Naive B cell (primary cell): ENCODE data around the gene MGAT5B. TPM values are rescaled to one million over a fixed set of nuclear protein-coding genes. Genes with fewer than 3 reads are reported as not detected.

ENCODE experiments used
- ATAC-seq, 2 donors: fragments of 150-1000 bp; cut with Tn5 transposase; 2 replicates each; pipeline ENCODE4 v1.10.0; 2021; ENCODE audit warnings: low read depth in 2 of 2, mild to moderate bottlenecking in 2 of 2, moderate library complexity in 2 of 2
- DNase-seq: peaks from one replicate; pipeline ENCODE4 v3.0.0; 2022
- H3K27ac Mint-ChIP-seq, 6 donors: one replicate each; pipeline ENCODE4 v1.8.0; 2020 to 2022; ENCODE audit warnings: mild to moderate bottlenecking in 6 of 6, mixed read lengths in 6 of 6, moderate library complexity in 5 of 6, inconsistent platforms in 2 of 6
- H3K27me3 Mint-ChIP-seq, 3 donors: one replicate each; pipeline ENCODE4 v1.8.0; 2021 to 2022; ENCODE audit warnings: mixed read lengths in 3 of 3, mild to moderate bottlenecking in 1 of 3
- H3K36me3 Mint-ChIP-seq, 2 donors: one replicate each; pipeline ENCODE4 v1.8.0; 2020 to 2022; ENCODE audit warnings: mixed read lengths in 2 of 2, inconsistent platforms in 1 of 2, mild to moderate bottlenecking in 1 of 2
- H3K4me1 Mint-ChIP-seq, 3 donors: one replicate each; pipeline ENCODE4 v1.8.0; 2020 to 2022; ENCODE audit warnings: mixed read lengths in 3 of 3, inconsistent platforms in 1 of 3, mild to moderate bottlenecking in 1 of 3, moderate library complexity in 1 of 3
- H3K4me3 Mint-ChIP-seq, 8 donors: one replicate each; pipeline ENCODE4 v1.8.0; 2020 to 2022; ENCODE audit warnings: mild to moderate bottlenecking in 8 of 8, mixed read lengths in 8 of 8, moderate library complexity in 8 of 8, inconsistent platforms in 2 of 8
- H3K9me3 Mint-ChIP-seq, 7 donors: one replicate each; pipeline ENCODE4 v1.8.0; 2020 to 2022; ENCODE audit warnings: mixed read lengths in 7 of 7, mild to moderate bottlenecking in 5 of 7, inconsistent platforms in 2 of 7, moderate library complexity in 1 of 7
- polyA plus RNA-seq, 6 donors: library from polyadenylated mRNA; unstranded; fragments of 300-500 nt; fragmentation: Illumina TruSeq; gene quantifications; one replicate each; pipeline ENCODE4 v1.2.3, GENCODE V29; 2021; ENCODE audit warnings: low read depth in 6 of 6

The MGAT5B gene
- not detected for polyA plus RNA-seq

- Mint-ChIP-seq H3K27me3 (peaks cover 17 to 59% (median 39%) of the 10 kb centered on the region in 3 donors), H3K9me3 (peaks cover 0 to 1% (median 0%) of the 10 kb centered on the region in 7 donors), H3K4me1 (peaks cover 4 to 12% (median 5%) of the 10 kb centered on the region in 3 donors), H3K4me3 (peak within 1 kb of the TSS; percentile 33 to 91 (median 82)), H3K27ac (peak within 1 kb of the TSS in 4 of 6 donors; percentile 39 to 92 (median 72)), H3K36me3 (no peaks in the 10 kb centered on the region)
- ATAC-seq (peak; percentile 90 to 93), DNase-seq (peak; percentile 76)
Measured at GRCh38 chr17:76868176-76868668, at the start of gene MGAT5B. Gene MGAT5B (plus strand): TSS chr17:76868404. CDS start chr17:76869030, 626 bp downstream.

- no peak overlapping the region for H3K27ac Mint-ChIP-seq
Measured at GRCh38 chr17:76820039-76820438, 48.2 kb upstream of the MGAT5B start.

DNA sequence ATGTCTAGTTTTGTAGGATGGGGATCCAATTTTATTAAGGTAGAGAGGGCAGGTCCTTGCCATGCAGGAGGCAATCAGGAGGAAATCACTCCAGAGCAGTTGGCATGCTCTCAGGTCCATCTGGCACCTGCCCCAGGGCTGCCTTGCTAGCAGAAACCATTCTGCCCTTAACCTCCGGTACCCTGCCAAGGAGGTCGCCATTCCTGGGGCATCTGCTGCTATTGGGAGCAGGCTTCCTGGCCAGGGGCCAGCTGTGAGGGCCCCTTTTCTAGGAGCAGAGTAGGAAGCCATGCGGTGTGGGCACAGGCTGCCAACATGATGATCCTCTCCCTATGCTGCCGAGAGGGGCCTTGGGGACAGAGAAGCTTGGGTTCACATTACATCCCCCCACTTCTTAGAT lies 47.6 kb upstream of the MGAT5B start:
- Mint-ChIP-seq H3K36me3 (no peaks in the 10 kb centered on the region), H3K27ac (no peak overlapping the region), H3K4me1 (peaks cover 4 to 22% (median 11%) of the 10 kb centered on the region in 3 donors), H3K4me3 (no peak overlapping the region), H3K27me3 (peaks cover 10 to 22% (median 15%) of the 10 kb centered on the region in 3 donors), H3K9me3 (no peaks in the 10 kb centered on the region)
- ATAC-seq: no peak
- DNase-seq: no peak

More at GRCh38 chr17:76820039-76820438, 48.2 kb upstream of the MGAT5B start:
- ATAC-seq (peak; percentile 50 to 82), DNase-seq (peak; percentile 19)
- H3K9me3 Mint-ChIP-seq: no peaks in the 10 kb centered on the region
- no peaks in the 10 kb centered on the region for H3K36me3 Mint-ChIP-seq
- H3K4me3 Mint-ChIP-seq: peak overlapping the region in 1 of 8 donors; percentile 64
- H3K4me1 Mint-ChIP-seq: peaks cover 4 to 22% (median 11%) of the 10 kb centered on the region in 3 donors
- peaks cover 10 to 22% (median 15%) of the 10 kb centered on the region in 3 donors for H3K27me3 Mint-ChIP-seq

DNA sequence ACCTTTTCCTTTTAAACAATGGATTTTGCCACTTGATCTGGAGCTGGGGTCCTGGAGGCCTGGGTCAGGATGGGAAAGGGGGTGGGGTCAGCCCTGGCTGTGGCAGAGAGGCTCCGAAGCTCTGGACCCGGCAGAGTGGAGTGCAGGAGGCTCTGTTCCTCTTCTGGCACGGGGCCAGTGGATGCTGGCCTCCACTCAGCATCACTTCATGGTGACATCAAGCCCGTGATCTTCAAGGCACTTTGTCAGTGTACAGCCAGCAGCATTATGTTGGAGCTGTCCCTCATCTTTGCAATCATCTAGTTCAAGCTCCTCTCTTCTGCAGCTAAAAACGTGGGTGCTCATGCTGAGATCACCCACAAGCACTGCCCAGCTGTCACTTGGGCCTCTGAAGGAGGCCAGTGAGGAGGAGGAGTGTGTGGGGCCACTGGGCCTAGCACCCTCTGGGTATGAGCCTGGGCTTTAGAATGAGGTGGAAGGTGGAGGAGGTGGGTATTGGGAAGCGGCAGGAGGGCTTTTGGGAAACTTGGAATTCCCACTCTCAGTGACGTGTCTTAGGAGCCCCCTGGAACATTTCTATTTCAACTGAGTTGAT lies 45.9 kb upstream of the MGAT5B start:
- ATAC-seq: no peak
- peaks cover 4 to 18% (median 11%) of the 10 kb centered on the region in 3 donors for H3K4me1 Mint-ChIP-seq
- peak overlapping the region in 1 of 8 donors; percentile 66 for H3K4me3 Mint-ChIP-seq
- no peaks in the 10 kb centered on the region for H3K9me3 Mint-ChIP-seq
- H3K36me3 Mint-ChIP-seq: no peaks in the 10 kb centered on the region
- H3K27me3 Mint-ChIP-seq: peaks cover 10 to 32% (median 22%) of the 10 kb centered on the region in 3 donors
- H3K27ac Mint-ChIP-seq: no peak overlapping the region
- DNase-seq: no peak

- Mint-ChIP-seq H3K36me3 (no peaks in the 10 kb centered on the region), H3K4me3 (peak overlapping the region in 1 of 8 donors; percentile 76), H3K27ac (peak overlapping the region in 1 of 6 donors; percentile 66), H3K4me1 (peaks cover 4 to 18% (median 11%) of the 10 kb centered on the region in 3 donors), H3K27me3 (peaks cover 5 to 37% (median 24%) of the 10 kb centered on the region in 3 donors), H3K9me3 (no peaks in the 10 kb centered on the region)
- DNase-seq: no peak
- ATAC-seq: no peak
Measured at GRCh38 chr17:76824093-76824492, 44.1 kb upstream of the MGAT5B start.

GRCh38 chr17:76826330-76827068 lies 41.7 kb upstream of the MGAT5B start:
- peaks cover 0 to 5% (median 0%) of the 10 kb centered on the region in 3 donors for H3K4me1 Mint-ChIP-seq
- DNase-seq: no peak
- H3K27ac Mint-ChIP-seq: peak overlapping the region in 1 of 6 donors; percentile 87
- H3K27me3 Mint-ChIP-seq: peaks cover 4 to 42% (median 18%) of the 10 kb centered on the region in 3 donors
- no peaks in the 10 kb centered on the region for H3K9me3 Mint-ChIP-seq
- peak overlapping the region in 1 of 8 donors; percentile 42 for H3K4me3 Mint-ChIP-seq
- no peaks in the 10 kb centered on the region for H3K36me3 Mint-ChIP-seq
- ATAC-seq: no peak

DNA sequence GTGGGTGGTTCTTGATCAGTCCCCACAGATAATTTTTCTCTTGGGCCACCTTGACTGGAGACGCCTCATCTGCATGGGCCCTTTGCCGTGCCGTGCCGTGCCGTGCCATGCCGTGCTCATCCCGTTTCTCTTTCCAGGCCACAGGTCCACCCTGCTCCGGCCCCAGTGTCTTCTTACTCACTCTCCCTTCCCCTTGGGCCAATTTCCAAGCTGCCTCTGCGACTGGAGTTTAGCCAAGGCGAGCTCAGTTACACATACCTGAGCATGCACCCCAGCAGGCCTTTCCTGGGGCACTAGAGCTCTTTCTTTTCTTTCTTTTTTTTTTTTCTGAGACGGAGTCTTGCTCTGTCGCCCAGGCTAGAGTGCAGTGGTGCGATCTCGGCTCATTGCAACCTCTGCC lies 40.5 kb upstream of the MGAT5B start:
- DNase-seq (no peak), ATAC-seq (no peak)
- H3K9me3 Mint-ChIP-seq: no peaks in the 10 kb centered on the region
- no peaks in the 10 kb centered on the region for H3K36me3 Mint-ChIP-seq
- H3K4me3 Mint-ChIP-seq: no peak overlapping the region
- peak overlapping the region in 1 of 6 donors; percentile 18 for H3K27ac Mint-ChIP-seq
- H3K4me1 Mint-ChIP-seq: peaks cover 0 to 5% (median 0%) of the 10 kb centered on the region in 3 donors
- H3K27me3 Mint-ChIP-seq: peaks cover 12 to 42% (median 18%) of the 10 kb centered on the region in 3 donors

DNA sequence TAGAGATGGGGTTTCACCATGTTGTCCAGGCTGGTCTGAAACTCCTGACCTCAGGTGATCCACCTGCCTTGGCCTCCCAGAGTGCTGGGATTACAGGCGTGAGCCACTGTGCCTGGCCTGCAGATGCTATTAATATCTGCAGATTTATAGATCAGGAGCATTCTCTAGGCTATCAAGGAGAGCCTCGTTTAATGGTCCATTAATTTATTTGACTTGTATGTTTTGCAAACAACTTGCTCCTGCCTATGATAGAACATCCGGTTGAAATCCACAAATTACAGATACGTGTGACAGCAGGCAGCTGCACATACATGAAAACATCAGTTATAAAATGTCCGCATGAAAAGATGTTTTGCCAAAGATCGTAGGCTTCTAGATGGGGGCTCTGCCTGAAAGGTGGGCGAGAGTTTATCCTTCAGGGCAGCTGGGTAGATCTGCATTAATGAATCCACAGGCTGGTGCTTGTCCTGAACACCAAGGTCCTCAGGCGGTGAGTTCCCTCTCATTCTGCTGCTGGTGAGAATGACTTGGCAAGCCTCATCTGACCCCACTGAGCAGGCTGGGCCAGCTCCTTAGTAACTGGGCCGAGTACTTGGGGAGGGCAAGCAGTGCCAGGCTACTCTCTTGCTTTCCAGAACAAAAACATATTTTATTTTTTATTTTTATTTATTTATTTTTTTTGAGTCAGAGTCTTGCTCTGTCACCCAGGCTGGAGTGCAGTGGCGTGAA lies 37.1 kb upstream of the MGAT5B start:
- no peak for DNase-seq
- Mint-ChIP-seq H3K4me1 (peaks cover 0 to 2% (median 0%) of the 10 kb centered on the region in 3 donors), H3K9me3 (no peaks in the 10 kb centered on the region), H3K27me3 (peaks cover 12 to 38% (median 23%) of the 10 kb centered on the region in 3 donors), H3K4me3 (no peak overlapping the region), H3K27ac (no peak overlapping the region), H3K36me3 (no peaks in the 10 kb centered on the region)
- no peak for ATAC-seq

- Mint-ChIP-seq H3K27me3 (peaks cover 12 to 19% (median 19%) of the 10 kb centered on the region in 3 donors), H3K4me3 (no peak overlapping the region), H3K9me3 (no peaks in the 10 kb centered on the region), H3K36me3 (no peaks in the 10 kb centered on the region), H3K4me1 (no peaks in the 10 kb centered on the region), H3K27ac (no peak overlapping the region)
- DNase-seq: no peak
- ATAC-seq: no peak
Measured at GRCh38 chr17:76833034-76833644, 35.1 kb upstream of the MGAT5B start.

DNA sequence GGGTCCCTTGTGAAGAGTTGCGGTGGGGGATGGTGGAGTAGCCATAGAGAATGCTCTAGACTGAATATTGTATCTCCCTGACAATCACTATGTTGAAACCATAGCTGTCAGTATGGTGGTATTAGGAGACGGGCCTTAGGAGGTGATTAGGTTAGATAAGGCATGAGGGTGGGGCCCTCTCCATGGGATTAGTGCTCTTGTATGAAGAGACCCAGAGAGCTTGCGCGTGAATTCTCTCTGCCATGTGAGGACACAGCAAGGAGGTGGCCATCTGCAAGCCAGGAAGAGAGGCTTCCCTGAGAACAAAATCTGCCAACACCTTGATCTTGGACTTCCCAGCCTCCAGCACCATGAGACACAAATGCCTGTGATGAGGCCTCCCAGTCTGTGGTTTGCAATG lies 34.5 kb upstream of the MGAT5B start:
- no peak overlapping the region for H3K4me3 Mint-ChIP-seq
- peaks cover 12 to 16% (median 14%) of the 10 kb centered on the region in 3 donors for H3K27me3 Mint-ChIP-seq
- no peak overlapping the region for H3K27ac Mint-ChIP-seq

GRCh38 chr17:76834870-76835269 lies 33.3 kb upstream of the MGAT5B start:
- Mint-ChIP-seq H3K9me3 (no peaks in the 10 kb centered on the region), H3K27me3 (peaks cover 15 to 18% (median 16%) of the 10 kb centered on the region in 3 donors), H3K4me3 (no peak overlapping the region), H3K4me1 (peaks cover 3 to 10% (median 6%) of the 10 kb centered on the region in 3 donors), H3K27ac (no peak overlapping the region), H3K36me3 (no peaks in the 10 kb centered on the region)
- no peak for ATAC-seq
- no peak for DNase-seq

More for the DNA sequence above, 34.5 kb upstream of the MGAT5B start:
- Mint-ChIP-seq H3K4me1 (no peaks in the 10 kb centered on the region), H3K9me3 (no peaks in the 10 kb centered on the region), H3K36me3 (no peaks in the 10 kb centered on the region)
- DNase-seq (no peak), ATAC-seq (no peak)

DNA sequence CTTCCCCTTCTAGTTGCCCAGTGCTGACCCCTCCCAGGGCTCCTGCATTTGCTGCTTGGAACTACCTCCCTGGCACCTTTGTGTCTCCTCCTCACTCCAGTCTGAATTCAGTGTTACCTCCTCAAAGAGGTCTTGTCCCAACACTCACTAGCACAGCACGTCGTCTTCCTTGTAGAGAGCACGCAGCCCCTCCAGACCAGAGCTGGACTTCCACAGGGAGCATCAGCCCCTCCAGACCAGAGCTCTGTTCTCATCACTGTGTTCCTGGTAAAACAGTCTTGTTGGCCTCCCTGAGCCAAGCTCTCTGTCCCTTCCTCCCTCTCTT lies 27.8 kb upstream of the MGAT5B start:
- DNase-seq: no peak
- peaks cover 33 to 48% (median 46%) of the 10 kb centered on the region in 3 donors for H3K27me3 Mint-ChIP-seq
- H3K4me3 Mint-ChIP-seq: peak overlapping the region in 7 of 8 donors; percentile 14 to 71 (median 25)
- ATAC-seq: no peak
- no peaks in the 10 kb centered on the region for H3K9me3 Mint-ChIP-seq
- peaks cover 20 to 40% (median 36%) of the 10 kb centered on the region in 3 donors for H3K4me1 Mint-ChIP-seq
- no peak overlapping the region for H3K27ac Mint-ChIP-seq
- no peaks in the 10 kb centered on the region for H3K36me3 Mint-ChIP-seq
